Vagina (tissue), 2 donors: ENCODE results near the gene NRP1. TPM values are rescaled to one million over a fixed set of nuclear protein-coding genes. Genes with fewer than 3 reads are reported as not detected.

ENCODE experiments used
- DNase-seq, 2 donors: peaks; one replicate each; pipeline ENCODE4 v3.0.0-alpha.2; 2017; ENCODE audit errors: extremely low spot score in 2 of 2
- H3K27ac ChIP-seq: fragments of 200-600 bp; sonication (generic); one replicate; pipeline ENCODE4 v1.5.1; 2019
- H3K27me3 ChIP-seq: fragments of 200-600 bp; sonication (generic); one replicate; pipeline ENCODE4 v1.5.1; 2019
- H3K36me3 ChIP-seq, 2 donors: fragments of 200-600 bp; sonication (generic); one replicate each; pipeline ENCODE4 v1.5.1; 2017 to 2019
- H3K4me1 ChIP-seq: fragments of 200-600 bp; sonication (generic); one replicate; pipeline ENCODE4 v1.5.1; 2019
- H3K4me3 ChIP-seq, 2 donors: fragments of 200-600 bp; sonication (generic); 1 replicate in 1 of 2; 2 replicates in 1 of 2; pipeline ENCODE4 v1.5.1; 2016 to 2019
- H3K9me3 ChIP-seq: fragments of 200-600 bp; sonication (generic); one replicate; pipeline ENCODE4 v1.5.1; 2019
- POLR2A ChIP-seq, 2 donors: fragments of 450-650 bp; IDR thresholded peaks; one replicate each; pipeline ENCODE4 v1.6.1; 2017; ENCODE audit warnings: antibody characterized with exemption in 2 of 2, mild to moderate bottlenecking in 2 of 2, moderate library complexity in 2 of 2
- POLR2AphosphoS5 ChIP-seq, 2 donors: sonication (generic); formaldehyde crosslinking; IDR thresholded peaks; one replicate each; pipeline ENCODE4 v1.9.0; 2017; ENCODE audit warnings: antibody characterized with exemption in 2 of 2, mild to moderate bottlenecking in 2 of 2, low read depth in 1 of 2; ENCODE audit not compliant: insufficient read depth in 1 of 2
- intact Hi-C: fragments of 100-400 bp; cut with DNase I; formaldehyde crosslinking; loops from one replicate; pipeline ENCODE4 v1.15.1; 2023
- total RNA-seq: library from RNA; depleted of rRNA; stranded (reverse); fragments of >200 nt; gene quantifications from one replicate; pipeline ENCODE4 v1.2.3, GENCODE V29; 2016
- TF ChIP-seq, protein P1 (sequence below), 3 experiments: fragments of 450-650 bp in 2 of 3; fragments of 200-600 bp in 1 of 3; sonication (generic) in 1 of 3; IDR thresholded peaks; one replicate each; pipeline ENCODE4 v1.5.1; 2017 to 2019; ENCODE audit warnings: antibody characterized with exemption in 3 of 3, mild to moderate bottlenecking in 2 of 3, moderate library complexity in 2 of 3

NRP1 gene
- total RNA-seq, 1 donor from 2014 or later, result 52.5 TPM

DNA sequence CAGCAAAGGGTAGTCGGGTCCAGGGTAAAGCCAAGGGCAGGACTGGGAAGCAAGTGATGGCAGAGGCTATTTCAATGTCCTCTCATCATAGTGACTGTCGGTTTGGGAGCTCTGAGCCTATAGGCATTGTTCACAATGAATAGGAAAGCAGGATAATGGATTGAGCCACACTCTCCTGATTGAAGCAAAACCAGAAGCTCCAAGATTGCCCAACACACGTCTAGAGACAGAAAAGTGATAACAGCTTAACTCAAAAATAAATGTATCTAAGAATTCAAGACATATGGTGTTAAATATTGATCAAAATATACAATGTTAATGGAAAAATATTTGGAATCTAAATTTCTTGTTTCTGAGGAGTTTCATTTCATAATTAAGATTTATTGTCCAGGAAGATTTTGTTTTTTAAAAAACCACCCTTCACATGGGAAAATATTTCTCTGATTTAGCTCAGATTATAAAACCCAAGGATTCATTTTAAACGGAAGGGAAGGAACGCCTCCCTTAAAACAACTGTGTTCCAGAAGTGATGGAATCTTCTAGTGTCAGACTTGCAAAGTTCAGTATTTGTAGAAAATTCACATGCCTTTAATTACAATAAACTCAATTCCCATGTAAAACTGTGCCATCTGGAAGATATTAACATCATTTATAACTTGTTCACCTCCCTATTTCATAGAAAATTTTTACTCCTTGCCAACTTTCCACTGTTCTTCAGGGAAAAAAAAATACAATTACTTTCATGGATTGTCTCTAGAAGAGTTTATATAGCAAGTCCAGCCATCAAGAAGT is 54.5 kb downstream of the NRP1 start:
- no peaks in the 10 kb centered on the region for H3K9me3 ChIP-seq
- intact Hi-C loops, result no loop called here

DNA sequence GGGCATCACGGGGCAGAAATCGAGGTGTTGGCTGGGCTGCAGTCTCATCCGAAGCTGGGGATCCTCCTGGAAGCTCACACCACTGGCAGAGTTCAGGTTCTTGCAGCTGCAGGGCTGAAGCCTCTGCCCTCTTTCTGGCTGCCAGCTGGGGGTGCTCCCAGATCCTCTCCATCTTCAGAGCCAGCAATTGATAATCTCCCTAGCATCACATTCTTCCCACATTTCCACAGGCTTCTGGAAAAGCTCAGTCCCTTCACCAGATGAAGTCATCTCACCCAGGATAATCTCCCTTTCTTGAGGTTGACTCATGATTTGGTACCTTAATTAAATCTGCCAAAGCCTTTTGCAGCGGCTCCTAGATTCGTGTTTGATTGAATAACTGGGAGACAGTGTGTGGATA is 55.2 kb downstream of the NRP1 start:
- Histone ChIP-seq H3K27ac (no peak overlapping the region), H3K36me3 (no peaks in the 10 kb centered on the region), H3K27me3 (no peaks in the 10 kb centered on the region), H3K4me3 (no peak overlapping the region), H3K4me1 (peaks cover 18% of the 10 kb centered on the region), H3K9me3 (no peaks in the 10 kb centered on the region)
- no peak for TF ChIP-seq POLR2A (IDR thresholded peaks at IDR 0.05)
- no peak for TF ChIP-seq POLR2AphosphoS5 (IDR thresholded peaks at IDR 0.05; ENCODE audit: insufficient read depth in 1 of 2, low read depth in 1 of 2)
- TF ChIP-seq, protein P1, sequence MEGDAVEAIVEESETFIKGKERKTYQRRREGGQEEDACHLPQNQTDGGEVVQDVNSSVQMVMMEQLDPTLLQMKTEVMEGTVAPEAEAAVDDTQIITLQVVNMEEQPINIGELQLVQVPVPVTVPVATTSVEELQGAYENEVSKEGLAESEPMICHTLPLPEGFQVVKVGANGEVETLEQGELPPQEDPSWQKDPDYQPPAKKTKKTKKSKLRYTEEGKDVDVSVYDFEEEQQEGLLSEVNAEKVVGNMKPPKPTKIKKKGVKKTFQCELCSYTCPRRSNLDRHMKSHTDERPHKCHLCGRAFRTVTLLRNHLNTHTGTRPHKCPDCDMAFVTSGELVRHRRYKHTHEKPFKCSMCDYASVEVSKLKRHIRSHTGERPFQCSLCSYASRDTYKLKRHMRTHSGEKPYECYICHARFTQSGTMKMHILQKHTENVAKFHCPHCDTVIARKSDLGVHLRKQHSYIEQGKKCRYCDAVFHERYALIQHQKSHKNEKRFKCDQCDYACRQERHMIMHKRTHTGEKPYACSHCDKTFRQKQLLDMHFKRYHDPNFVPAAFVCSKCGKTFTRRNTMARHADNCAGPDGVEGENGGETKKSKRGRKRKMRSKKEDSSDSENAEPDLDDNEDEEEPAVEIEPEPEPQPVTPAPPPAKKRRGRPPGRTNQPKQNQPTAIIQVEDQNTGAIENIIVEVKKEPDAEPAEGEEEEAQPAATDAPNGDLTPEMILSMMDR (IDR thresholded peaks at IDR 0.05), result no peak
- DNase-seq, result no peak
- intact Hi-C loops, result no loop called here

More for the DNA sequence above, 54.5 kb downstream of the NRP1 start:
- TF ChIP-seq POLR2A (IDR thresholded peaks at IDR 0.05) (no peak), POLR2AphosphoS5 (IDR thresholded peaks at IDR 0.05; ENCODE audit: insufficient read depth in 1 of 2, low read depth in 1 of 2) (no peak)
- TF ChIP-seq, protein P1 (IDR thresholded peaks at IDR 0.05), result no peak
- Histone ChIP-seq H3K4me1 (peaks cover 18% of the 10 kb centered on the region), H3K36me3 (no peaks in the 10 kb centered on the region), H3K27ac (no peak overlapping the region), H3K4me3 (no peak overlapping the region), H3K27me3 (no peaks in the 10 kb centered on the region)
- no peak for DNase-seq

DNA sequence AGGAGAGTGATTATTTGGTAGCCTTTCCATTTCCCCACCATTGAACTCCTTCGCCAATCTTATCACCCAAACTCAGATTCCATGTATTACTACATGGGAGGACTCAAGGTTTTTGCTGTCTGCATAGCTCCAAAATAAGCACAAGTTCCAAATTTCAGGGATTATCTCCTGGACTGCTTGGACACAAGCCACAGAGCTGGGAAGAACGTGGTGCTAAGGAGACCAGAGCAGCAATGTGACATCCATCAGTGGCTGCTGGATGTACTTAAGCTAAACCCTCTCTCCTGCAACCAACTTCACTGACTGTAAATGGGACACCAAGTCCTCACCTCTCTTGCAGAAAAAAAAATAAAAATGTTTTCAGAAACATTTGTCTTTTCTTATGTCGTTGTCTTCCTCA is 56.3 kb downstream of the NRP1 start:
- TF ChIP-seq, protein P1 (IDR thresholded peaks at IDR 0.05), result no peak
- TF ChIP-seq POLR2A (IDR thresholded peaks at IDR 0.05) (no peak), POLR2AphosphoS5 (IDR thresholded peaks at IDR 0.05; ENCODE audit: insufficient read depth in 1 of 2, low read depth in 1 of 2) (no peak)
- H3K4me1 ChIP-seq, result peaks cover 26% of the 10 kb centered on the region
- H3K27me3 ChIP-seq, result no peaks in the 10 kb centered on the region
- intact Hi-C loops, result no loop called here
- H3K9me3 ChIP-seq, result no peaks in the 10 kb centered on the region
- no peak overlapping the region for H3K4me3 ChIP-seq
- H3K27ac ChIP-seq, result no peak overlapping the region
- no peak for DNase-seq
- no peaks in the 10 kb centered on the region for H3K36me3 ChIP-seq

DNA sequence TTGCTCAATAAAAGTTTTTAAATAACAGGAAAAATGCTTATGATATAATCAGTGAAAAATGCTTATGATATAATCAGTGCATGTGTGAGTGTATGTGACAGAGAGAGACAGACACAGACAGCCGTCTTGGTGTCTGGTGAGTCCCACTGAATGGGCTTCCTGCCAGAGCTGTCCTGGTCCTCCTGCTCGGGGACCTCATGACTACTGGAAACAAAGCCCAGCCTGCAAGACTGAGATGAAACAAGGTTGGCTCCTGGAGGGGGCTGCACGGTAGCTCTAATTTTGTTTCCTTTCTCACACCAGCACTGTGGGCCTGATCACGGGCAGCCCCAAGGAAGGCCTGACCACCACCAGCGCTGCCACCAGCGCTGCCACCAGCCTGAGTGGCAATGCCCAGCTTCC is 57.3 kb downstream of the NRP1 start:
- DNase-seq, result no peak
- Histone ChIP-seq H3K27ac (no peak overlapping the region), H3K27me3 (no peaks in the 10 kb centered on the region), H3K4me3 (no peak overlapping the region), H3K36me3 (no peaks in the 10 kb centered on the region), H3K9me3 (no peaks in the 10 kb centered on the region), H3K4me1 (peaks cover 37% of the 10 kb centered on the region)
- intact Hi-C loops, result no loop called here
- TF ChIP-seq, protein P1 (IDR thresholded peaks at IDR 0.05), result no peak
- TF ChIP-seq POLR2A (IDR thresholded peaks at IDR 0.05) (no peak), POLR2AphosphoS5 (IDR thresholded peaks at IDR 0.05; ENCODE audit: insufficient read depth in 1 of 2, low read depth in 1 of 2) (no peak)

DNA sequence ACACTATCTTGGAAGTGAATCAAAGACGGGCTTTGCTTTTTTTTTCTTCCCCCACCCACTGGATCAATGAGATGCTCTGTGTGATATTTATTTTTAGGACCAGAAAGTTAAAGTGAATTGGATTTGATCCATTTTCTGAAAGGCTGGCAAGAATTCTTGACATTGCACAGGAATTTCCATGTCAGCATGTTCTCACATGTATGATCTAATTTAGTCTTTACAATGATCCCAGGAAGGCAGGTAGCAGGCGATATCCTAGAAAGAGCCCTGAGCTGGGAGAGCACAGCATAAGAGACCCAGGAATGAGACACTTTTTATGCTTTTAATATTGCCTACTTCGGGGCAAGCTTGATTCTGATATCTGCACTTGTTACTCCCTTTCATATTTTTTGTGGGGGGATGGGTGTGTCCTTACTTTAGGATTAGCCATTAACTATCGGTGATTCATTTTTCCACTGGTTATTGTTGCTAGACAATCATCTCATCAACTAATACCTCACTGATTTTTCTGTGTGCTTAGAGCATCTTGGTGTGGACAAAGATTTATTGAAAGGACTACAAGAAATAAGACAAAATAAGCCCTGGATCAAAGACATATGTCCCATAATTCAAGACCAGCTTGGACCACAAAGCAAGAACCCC is 58.1 kb downstream of the NRP1 start:
- no peak overlapping the region for H3K27ac ChIP-seq
- intact Hi-C loops, result no loop called here

More for the DNA sequence above, 58.1 kb downstream of the NRP1 start:
- Histone ChIP-seq H3K4me3 (no peak overlapping the region), H3K4me1 (peaks cover 39% of the 10 kb centered on the region), H3K27me3 (no peaks in the 10 kb centered on the region), H3K9me3 (no peaks in the 10 kb centered on the region), H3K36me3 (no peaks in the 10 kb centered on the region)
- TF ChIP-seq, protein P1 (IDR thresholded peaks at IDR 0.05), result no peak
- TF ChIP-seq POLR2AphosphoS5 (IDR thresholded peaks at IDR 0.05; ENCODE audit: insufficient read depth in 1 of 2, low read depth in 1 of 2), result no peak
- TF ChIP-seq POLR2A (IDR thresholded peaks at IDR 0.05), result no peak
- DNase-seq, result no peak
